Jurkat, Clone E6-1 (cell line): ENCODE data around the gene DLGAP1.
"Not testable (repeated sequence)": the region's sequence is repeated elsewhere in the genome, so short reads cannot be mapped to it uniquely, and the experiment has no call there.

Experiments
- DNase-seq: peaks from one replicate; pipeline ENCODE4 v3.0.0-alpha.2; 2011; ENCODE audit warnings: low read depth, low spot score
- H3K4me3 ChIP-seq: 2 replicates; pipeline ENCODE4 v1.5.1; 2011; ENCODE audit warnings: mild to moderate bottlenecking, low read length, control low read depth, moderate library complexity

Gene DLGAP1

DNA sequence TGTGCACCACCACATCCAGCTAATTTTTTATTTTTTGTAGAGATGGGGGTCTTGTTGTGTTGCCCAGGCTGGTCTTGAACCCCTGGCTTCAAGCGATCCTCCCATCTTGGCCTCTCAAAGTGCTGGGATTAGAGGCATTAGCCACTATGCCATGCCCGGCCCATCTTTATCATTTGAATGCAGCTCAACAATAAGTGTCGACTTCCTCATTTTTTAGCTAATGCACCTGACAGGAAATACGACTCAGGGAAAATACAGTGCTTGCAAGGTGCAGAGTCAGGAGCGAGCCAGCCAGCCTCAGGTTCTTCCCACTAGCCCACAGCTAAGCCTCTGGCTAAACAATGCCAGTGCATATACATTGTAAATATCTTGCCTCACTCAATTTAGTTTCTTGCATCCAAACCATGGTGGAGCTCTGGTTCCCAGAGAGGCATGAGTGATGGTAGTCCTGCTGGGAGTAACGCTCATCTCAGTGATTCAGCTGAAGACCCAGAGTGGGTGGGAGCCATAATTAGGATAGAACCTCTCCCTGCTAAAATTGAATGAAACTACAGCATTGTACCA, 870.1 kb downstream of the DLGAP1 start:
- H3K4me3 ChIP-seq = no peak overlapping the region
- no peak for DNase-seq

- H3K4me3 ChIP-seq = no peak overlapping the region
- DNase-seq = no peak
Observed at GRCh38 chr18:3584266-3584861, 870.7 kb downstream of the DLGAP1 start.

DNA sequence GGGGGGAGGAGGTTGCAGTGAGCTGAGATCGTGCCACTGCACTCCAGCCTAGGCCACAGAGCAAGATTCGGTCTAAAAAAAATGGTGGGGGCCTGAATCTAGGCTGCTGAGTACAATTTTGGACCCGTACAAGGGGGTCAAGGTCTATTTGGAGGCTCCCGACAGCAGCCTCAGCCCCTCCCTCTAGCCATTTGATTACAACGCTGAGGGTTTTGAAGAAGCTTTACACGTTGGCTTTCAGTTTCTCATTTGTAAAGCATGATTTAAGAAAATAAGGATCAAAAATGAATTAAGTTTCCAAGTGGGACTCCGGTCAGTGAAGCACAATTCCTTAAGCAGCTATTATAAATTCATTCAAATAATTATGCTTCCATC, 871.2 kb downstream of the DLGAP1 start:
- H3K4me3 ChIP-seq = no peak overlapping the region
- DNase-seq = no peak

GRCh38 chr18:3583106-3583872, 871.8 kb downstream of the DLGAP1 start:
- DNase-seq, H3K4me3 ChIP-seq: not testable (repeated sequence)

DNA sequence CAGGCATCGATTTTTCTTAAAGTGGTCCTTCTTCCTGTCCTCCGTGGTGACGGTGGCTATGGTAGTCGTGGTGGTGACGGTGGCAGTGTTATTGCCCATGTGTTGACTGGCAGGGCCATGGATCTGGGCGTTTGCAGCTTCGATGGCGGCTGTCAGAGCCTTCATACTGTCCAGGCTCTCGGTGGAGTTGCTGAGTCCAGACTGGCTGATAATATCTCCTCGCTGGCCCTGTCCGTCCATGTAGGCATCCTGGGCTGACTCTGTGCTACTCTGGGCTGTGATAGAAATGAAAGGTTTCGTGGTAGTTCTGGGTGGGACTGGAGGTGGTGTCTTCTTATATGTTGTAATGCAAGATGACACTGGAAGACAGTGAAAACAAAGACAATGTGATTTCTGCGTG, 873.2 kb downstream of the DLGAP1 start:
- no peak overlapping the region for H3K4me3 ChIP-seq
- DNase-seq = no peak

DNA sequence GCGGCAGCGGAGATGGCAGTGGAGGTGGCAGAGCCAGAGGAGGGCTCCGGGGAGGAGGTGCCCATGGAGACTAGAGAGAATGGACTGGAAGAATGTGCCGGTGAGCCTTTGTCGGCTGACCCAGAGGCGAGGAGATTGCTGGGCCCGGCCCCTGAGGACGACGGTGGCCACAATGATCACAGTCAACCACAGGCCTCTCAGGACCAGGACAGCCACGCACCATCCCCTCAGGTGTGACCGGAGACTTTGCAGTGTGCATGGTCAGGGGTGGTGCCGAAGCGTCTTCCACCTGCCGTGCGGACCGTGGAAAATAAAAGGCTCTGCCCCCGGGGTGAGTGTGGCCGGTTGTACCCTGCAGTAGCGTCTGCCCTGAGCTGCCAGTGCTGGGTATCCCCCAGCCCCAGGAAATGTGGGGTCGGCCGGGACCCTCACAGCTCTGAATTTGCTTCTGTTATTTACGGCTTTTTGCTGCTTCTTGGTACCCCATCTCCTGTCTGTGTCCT, 874.5 kb downstream of the DLGAP1 start:
- H3K4me3 ChIP-seq, DNase-seq: not testable (repeated sequence)

- no peak overlapping the region for H3K4me3 ChIP-seq
- no peak for DNase-seq
Observed at GRCh38 chr18:3579701-3580100, 875.4 kb downstream of the DLGAP1 start.

DNA sequence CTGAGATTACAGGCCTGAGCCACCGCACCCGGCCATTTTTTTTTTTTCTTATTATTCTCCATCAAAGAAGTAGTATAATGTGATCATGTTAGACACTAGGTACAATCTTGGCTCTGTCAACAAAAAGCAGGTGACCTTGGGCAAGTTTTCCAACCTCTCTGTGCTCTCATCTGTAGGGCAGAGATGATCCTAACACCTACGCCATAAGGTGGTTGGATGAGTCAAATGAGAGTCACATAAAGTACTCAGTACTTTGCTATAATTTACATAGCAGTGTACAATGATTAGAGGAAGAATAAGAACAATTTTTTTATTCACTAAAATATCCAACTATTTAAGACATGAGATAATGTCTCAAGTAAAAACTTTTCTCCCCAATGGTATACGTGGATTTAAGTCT, 876.5 kb downstream of the DLGAP1 start:
- DNase-seq = no peak
- H3K4me3 ChIP-seq = no peak overlapping the region

DNA sequence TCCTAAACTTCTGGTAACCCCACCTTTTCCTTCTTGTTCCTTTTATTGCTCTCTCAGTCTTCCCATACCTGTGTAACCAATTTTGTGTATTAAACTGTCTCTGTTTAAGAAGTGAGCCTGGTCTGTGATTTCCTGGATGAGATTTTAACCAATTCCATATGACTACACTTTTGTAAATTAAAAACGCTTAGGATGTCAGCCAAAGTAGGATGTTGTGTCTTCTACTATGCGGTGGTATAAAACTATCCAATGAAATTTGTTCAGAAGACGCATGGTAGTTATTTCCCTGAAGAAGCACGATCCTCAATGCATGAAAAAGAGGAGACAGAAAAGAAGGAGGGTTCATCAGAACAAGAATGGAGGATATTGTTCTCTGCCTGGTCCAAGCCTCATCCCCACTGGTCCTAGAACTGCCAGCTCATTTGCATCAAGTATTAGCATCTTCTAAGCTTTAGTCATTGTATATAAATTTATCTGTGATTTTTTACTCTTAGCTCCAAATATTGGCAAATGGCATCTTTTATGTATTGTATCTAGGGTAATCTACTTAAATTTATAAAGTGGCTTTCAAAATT, 877.7 kb downstream of the DLGAP1 start:
- no peak overlapping the region for H3K4me3 ChIP-seq
- DNase-seq = no peak

DNA sequence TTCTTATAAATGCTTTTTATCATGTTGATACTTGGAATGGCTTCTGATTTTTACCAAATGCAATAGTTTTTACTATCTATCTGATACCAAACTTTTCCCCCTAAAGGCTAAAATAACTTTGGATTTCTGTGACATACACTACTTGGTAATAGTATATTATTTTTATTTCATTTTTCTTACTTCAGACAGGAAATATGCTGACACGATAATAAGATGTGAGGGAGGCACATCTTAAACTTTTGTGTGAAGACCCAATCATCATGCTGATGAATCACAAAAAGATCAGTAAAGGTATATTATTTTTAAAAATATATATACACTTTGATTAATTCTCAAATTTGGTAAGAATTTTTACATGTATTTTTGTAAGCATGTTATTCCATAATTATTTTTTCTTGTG, 882.3 kb downstream of the DLGAP1 start:
- no peak overlapping the region for H3K4me3 ChIP-seq
- DNase-seq = no peak

DNA sequence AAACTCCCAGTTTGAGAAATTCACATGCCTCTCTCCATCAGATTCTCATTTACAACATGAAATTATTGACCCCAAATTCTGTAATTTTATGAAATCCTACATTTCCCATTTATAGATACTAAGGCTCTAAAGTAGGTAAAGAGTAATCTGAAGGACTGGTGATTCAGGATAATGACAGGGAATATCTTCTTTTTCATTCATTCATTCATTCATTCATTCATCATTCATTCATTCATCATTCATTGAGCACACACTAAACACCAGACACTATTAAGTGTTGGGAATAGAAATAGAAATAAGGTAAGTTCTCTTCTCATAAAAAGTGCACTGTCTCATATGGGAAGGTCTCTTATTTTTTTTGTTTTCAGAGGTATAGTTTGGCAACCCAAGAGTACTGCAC, 888.3 kb downstream of the DLGAP1 start:
- H3K4me3 ChIP-seq = no peak overlapping the region
- no peak for DNase-seq

DNA sequence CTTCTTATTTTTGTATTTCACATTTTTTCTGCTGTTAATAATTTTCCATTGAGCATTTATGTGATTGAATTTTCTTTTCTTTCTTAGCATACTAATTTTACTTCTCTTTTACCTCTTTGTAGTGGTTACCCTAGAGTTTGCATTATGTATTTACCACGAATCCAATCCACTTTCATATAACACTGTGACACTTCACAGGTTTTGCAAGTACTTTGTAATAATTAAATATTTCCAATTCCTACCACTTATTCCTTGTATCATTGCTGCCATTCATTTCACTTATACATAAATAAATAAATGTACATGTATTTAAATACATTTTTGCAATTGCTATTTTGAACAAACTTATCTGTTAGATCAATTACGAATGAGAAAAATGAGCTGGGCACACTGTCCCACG, 894.4 kb downstream of the DLGAP1 start:
- DNase-seq = no peak
- H3K4me3 ChIP-seq = no peak overlapping the region

DNA sequence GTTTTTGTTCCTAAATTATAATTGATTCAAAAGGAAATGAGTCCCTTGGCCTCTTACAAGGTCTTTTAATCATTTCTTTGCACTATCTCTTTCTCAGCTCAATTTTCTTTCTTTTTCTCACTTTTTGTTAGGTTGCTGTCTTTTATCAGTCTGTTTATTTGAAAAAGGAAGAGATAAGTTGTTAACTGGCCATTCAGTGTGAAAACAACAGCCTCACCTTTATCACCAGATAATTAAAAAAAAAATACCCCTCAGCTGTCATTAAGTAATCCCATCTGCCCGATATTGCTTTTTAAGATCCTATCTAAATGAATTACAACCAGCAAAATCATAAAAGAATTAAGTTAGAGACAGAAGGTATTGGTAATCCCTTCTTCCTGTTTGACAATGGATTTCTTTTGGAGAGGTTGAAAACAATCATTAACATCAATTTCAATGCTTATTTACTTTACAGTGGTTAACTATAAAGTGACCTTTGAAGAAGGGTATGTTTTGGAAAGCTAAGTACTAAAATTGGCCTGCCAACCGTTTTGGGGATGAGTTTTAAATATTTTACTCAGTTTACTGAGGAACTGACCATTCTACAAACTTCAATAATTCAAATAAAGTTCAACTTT, 900.2 kb downstream of the DLGAP1 start:
- no peak overlapping the region for H3K4me3 ChIP-seq
- DNase-seq = no peak

- DNase-seq = no peak
- H3K4me3 ChIP-seq = no peak overlapping the region
Observed at GRCh38 chr18:3554091-3554601, 901.0 kb downstream of the DLGAP1 start.

DNA sequence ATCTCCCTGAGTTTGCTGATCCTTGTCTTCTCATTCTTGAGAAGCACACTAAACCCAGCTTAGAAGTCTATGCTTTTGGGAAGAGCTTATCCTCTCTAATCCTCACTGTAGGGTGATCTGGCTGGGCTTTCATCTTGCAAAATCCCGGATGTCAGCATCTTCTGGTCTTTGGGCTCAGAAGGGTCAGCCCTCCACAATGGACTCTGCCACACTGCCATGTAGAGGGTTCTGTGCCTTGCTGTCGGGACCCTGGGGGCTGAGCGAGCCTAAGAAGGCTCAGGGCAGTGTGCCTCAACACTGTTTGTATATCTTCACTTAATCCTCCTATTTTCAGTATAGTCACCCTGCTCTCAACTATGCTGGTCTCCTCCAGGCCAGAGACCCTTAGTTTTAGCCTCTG, 902.8 kb downstream of the DLGAP1 start:
- H3K4me3 ChIP-seq = no peak overlapping the region
- DNase-seq = no peak

DNA sequence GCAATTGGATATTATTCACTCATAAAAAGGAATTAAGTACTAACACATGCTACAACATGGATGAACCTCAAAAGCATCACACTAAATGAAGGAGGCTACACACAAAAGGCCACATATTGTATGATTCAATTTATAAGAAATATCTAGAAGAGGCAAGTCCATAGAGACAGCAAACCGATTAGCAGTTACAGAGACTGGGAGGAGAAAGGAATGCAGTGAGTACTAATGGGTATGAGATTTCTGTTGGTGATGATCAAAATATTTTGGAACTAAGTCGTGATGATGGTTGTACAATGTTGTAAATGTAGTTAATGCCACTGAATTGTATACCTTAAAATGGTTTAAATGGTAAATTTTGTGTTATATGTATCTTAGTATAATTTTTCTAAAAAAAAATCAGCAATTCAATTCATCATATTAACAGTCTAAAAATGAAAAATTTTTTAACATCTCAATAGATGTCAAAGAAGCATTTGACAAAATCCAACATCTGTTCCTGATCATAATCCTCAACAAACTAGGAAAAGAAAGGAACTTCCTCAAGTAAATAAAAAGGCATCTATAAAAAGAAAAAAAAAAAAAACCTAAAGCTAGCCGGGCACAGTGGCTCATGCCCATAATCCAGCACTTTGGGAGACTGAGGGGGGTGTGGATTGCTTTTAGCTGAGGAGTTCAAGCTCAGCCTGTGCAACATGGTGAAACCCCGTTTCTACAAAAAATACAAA, 907.1 kb downstream of the DLGAP1 start:
- no peak for DNase-seq

GRCh38 chr18:3546106-3546505, 909.0 kb downstream of the DLGAP1 start:
- no peak for DNase-seq
- no peak overlapping the region for H3K4me3 ChIP-seq

More for the DNA sequence above, 907.1 kb downstream of the DLGAP1 start:
- H3K4me3 ChIP-seq = no peak overlapping the region

DNA sequence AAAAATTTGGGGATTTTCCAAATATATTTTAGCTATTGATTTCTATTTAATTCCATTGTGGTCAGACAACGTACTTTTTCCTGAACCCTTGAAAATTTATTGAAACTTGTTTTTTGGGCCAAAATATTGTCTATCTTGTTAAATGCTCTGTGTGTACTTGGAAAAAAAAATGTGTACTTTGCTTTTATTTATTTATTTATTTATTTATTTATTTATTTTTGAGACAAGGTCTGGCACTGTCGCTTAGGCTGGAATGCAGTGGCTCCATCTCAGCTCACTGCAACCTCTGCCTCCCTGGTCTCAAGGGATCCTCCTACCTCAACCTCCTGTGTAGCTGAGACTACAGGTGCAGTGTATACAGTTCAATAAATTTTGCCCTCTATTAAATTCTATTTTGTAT, 910.6 kb downstream of the DLGAP1 start:
- no peak for DNase-seq
- no peak overlapping the region for H3K4me3 ChIP-seq
